Spleen (tissue), 7 donors: Measurements from ENCODE around the gene LPP.

Experiments used
- POLR2A ChIP-seq, 3 donors: fragments of 450-650 bp; IDR thresholded peaks; one replicate each; pipeline ENCODE4 v1.5.1; 2017; ENCODE audit warnings: antibody characterized with exemption in 3 of 3, mild to moderate bottlenecking in 1 of 3
- TF ChIP-seq, protein P1 (sequence below), 11 experiments: fragments of 200-600 bp in 7 of 11; fragments of 450-650 bp in 4 of 11; sonication (generic) in 4 of 11; IDR thresholded peaks in 8 of 11; conservative IDR thresholded peaks in 3 of 11; 1 replicate in 7 of 11; 2 replicates in 4 of 11; pipeline versions ENCODE4 v1.4.0 to v1.8.0; 2016 to 2021; ENCODE audit warnings: antibody characterized with exemption in 11 of 11, inconsistent platforms in 4 of 11, mild to moderate bottlenecking in 1 of 11
- donor health status: DM: no; HTN: no; CAD: no; lungs with moderate emphysema.
- donor health status: DM: no; HTN: no; CAD: no.
- donor health status: DM: no; HTN: no; CAD: no.

DNA sequence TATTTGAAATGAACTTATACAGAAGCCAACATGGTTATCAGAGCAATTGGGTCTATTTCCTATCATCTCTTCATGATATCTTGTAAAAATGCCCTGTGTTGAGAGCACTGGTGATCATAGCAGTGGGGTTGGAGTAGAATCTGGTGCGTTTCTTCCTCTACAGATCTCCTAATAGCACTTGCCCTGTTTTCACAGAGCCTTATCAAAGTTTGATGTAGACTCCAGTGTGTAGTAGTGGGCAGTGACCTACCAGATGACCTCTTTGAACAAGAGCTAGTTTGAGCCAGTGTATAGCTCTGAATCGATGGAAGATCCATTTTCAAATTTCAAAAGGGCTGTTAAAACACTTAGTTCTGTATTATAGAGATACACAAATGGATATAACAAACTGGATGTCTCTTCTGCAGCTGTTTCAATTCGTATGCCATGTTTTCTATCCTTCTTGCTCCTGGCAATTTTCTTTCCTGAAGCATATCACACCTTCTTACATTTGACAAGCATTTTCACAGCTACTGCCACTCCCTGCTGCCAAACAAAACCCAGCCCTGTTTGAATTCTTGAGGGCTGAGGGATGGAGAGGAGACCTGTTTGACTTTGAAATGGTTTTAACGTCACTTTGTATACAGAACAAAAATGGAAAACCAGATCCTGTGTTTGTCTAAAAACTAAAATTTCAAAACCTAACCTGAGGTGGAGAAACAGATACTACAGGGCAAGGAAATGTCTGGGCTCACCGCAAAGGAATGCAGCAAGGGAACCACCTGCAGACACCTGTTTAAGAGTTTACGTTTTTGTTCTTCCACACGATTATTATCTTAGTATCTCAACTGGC, 663.4 kb downstream of the LPP start:
- TF ChIP-seq POLR2A (IDR thresholded peaks at IDR 0.05): no peak
- TF ChIP-seq, protein P1, sequence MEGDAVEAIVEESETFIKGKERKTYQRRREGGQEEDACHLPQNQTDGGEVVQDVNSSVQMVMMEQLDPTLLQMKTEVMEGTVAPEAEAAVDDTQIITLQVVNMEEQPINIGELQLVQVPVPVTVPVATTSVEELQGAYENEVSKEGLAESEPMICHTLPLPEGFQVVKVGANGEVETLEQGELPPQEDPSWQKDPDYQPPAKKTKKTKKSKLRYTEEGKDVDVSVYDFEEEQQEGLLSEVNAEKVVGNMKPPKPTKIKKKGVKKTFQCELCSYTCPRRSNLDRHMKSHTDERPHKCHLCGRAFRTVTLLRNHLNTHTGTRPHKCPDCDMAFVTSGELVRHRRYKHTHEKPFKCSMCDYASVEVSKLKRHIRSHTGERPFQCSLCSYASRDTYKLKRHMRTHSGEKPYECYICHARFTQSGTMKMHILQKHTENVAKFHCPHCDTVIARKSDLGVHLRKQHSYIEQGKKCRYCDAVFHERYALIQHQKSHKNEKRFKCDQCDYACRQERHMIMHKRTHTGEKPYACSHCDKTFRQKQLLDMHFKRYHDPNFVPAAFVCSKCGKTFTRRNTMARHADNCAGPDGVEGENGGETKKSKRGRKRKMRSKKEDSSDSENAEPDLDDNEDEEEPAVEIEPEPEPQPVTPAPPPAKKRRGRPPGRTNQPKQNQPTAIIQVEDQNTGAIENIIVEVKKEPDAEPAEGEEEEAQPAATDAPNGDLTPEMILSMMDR (IDR thresholded peaks at IDR 0.05 in 8 of 11, conservative IDR thresholded peaks at IDR 0.05 in 3 of 11): no peak
